ENCODE data around the gene RNF150. TPM values are rescaled to one million over a fixed set of nuclear protein-coding genes. Genes with fewer than 3 reads are reported as not detected.
"Not testable (repeated sequence)": the region's sequence is repeated elsewhere in the genome, so short reads cannot be mapped to it uniquely, and the experiment has no call there.

Gene RNF150
- total RNA-seq, 1 donor from 2014 or later = 28.5 TPM

DNA sequence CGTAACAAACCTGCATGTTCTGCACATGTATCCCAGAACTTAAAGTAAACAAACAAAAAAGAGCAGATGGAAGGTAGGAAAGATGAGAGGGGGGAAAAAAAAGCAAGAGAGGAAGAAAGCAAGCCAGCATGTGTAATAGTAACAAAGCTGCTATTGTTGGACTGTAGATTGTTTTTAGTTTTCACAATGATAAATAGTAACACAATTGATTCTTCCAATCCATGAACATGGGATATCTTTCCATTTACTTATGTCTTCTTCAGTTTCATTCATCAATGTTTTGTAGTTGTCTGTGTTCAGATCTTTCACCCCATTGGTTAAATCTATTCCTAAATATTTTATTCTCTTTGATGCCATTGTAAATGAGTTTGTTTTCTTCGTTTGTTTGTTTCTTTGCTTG, 292.1 kb downstream of the RNF150 start:
- no peak for FAIRE-seq

GRCh38 chr4:140839888-140840790, 293.1 kb downstream of the RNF150 start:
- no peak for FAIRE-seq

More for the DNA sequence above, 292.1 kb downstream of the RNF150 start:
- no peak for DNase-seq (ENCODE audit: low spot score in 2 of 2)

GRCh38 chr4:140839406-140839805, 293.9 kb downstream of the RNF150 start:
- no peak for DNase-seq (ENCODE audit: low spot score in 2 of 2)

More at GRCh38 chr4:140839888-140840790, 293.1 kb downstream of the RNF150 start:
- DNase-seq (ENCODE audit: low spot score in 2 of 2) = no peak

GRCh38 chr4:140837736-140838135, 295.5 kb downstream of the RNF150 start:
- FAIRE-seq = no peak
- no peak for DNase-seq (ENCODE audit: low spot score in 2 of 2)

More at GRCh38 chr4:140839406-140839805, 293.9 kb downstream of the RNF150 start:
- FAIRE-seq = no peak

GRCh38 chr4:140834839-140835495, 298.3 kb downstream of the RNF150 start:
- FAIRE-seq (no peak), DNase-seq (ENCODE audit: low spot score in 2 of 2) (no peak)

- FAIRE-seq (no peak), DNase-seq (ENCODE audit: low spot score in 2 of 2) (no peak)
These were observed 300.0 kb downstream of the RNF150 start for GRCh38 chr4:140833280-140833679.

- no peak for FAIRE-seq
- no peak for DNase-seq (ENCODE audit: low spot score in 2 of 2)
These were observed 303.4 kb downstream of the RNF150 start for GRCh38 chr4:140829825-140830224.

GRCh38 chr4:140826701-140827027, 306.6 kb downstream of the RNF150 start:
- DNase-seq (ENCODE audit: low spot score in 2 of 2) (no peak), FAIRE-seq (no peak)

GRCh38 chr4:140820520-140820919, 312.7 kb downstream of the RNF150 start:
- FAIRE-seq; DNase-seq (ENCODE audit: low spot score in 2 of 2): not testable (repeated sequence)

GRCh38 chr4:140819610-140820009, 313.7 kb downstream of the RNF150 start:
- FAIRE-seq (no peak), DNase-seq (ENCODE audit: low spot score in 2 of 2) (no peak)

DNA sequence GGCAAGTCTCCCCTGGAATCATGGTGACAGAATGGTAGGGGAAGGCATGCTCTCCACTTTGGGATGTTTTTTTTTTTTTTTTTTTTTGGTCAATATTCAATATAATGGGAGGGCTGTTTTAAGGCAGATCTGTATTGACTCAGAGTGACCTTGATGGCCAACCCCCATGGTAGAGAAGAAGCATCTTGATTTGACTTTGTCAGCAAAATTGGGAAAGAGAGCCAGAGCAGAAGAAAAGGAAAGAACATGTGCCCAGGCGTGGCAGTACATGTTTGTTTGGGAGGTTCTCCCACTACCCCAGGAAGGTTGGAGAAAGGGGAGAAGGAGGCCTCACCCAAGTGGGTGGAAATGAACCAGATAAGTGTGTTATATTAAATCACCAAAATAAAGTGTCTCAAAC, 314.8 kb downstream of the RNF150 start:
- DNase-seq (ENCODE audit: low spot score in 2 of 2) (no peak), FAIRE-seq (no peak)

DNA sequence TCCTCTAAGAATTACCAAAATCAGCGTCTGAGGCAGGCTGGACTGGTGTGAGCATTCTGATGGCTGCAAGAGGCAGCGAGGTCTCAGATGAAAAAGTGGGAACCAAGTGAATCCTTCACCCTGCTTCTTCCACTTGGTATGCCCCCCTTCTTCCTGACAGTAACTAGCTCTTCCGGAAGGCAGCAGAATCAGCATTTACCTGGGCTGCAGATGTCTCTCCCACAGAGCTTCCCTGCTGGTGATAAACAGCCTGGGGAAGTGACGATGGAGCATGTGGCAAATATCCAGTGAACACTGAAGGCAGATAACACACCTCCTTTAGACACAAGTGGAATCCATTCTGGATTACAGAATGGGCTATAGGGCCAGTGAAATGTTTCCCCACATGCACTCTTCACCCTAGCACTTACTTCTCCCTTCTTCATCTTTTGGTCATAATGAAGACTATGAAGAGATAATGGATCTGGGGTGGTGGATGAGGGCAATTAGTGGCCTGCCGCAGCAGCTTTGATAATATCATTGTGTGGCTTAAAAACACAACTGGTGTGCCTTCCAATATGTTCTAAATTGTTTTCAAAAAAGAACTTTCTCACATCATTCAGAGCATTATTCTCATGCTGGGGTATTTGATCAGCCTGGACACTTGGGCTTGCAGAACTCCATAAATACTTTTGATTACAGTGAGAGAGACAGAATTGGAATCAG, 316.3 kb downstream of the RNF150 start:
- DNase-seq (ENCODE audit: low spot score in 2 of 2) (no peak), FAIRE-seq (no peak)

DNA sequence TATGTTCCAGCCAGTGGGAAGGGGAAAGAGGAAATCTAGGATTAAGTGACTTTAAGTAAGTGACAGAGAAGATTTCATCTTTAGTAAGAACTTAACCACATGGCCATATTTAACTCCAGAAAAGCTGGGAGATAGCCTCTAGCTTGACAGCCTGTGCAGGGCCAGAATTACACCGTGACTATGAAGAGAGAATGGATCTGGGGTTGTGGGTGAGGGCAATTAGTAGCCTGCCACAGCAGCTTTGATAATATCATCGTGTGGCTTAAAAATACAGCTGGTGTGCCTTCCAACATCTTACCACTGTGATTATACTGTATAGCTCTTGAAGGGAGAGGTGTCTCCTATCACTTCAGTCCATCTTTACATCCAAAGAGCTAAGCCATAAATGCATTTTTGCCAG, 319.5 kb downstream of the RNF150 start:
- FAIRE-seq (no peak), DNase-seq (ENCODE audit: low spot score in 2 of 2) (no peak)

GRCh38 chr4:140812916-140813315, 320.4 kb downstream of the RNF150 start:
- DNase-seq (ENCODE audit: low spot score in 2 of 2) (no peak), FAIRE-seq (no peak)

GRCh38 chr4:140811429-140811828, 321.8 kb downstream of the RNF150 start:
- FAIRE-seq (no peak), DNase-seq (ENCODE audit: low spot score in 2 of 2) (no peak)

- FAIRE-seq; DNase-seq (ENCODE audit: low spot score in 2 of 2): not testable (repeated sequence)
These were observed 322.6 kb downstream of the RNF150 start for GRCh38 chr4:140810591-140811169.

Other genes with a start within 250 kb of the RNF150 start
- 20.4 TPM for gene ZNF330, start 87.4 kb upstream of the RNF150 start, total RNA-seq

All from frontal cortex (tissue), 4 donors.